ENCODE results near the gene IPO5.
"Not testable (repeated sequence)": the region's sequence is repeated elsewhere in the genome, so short reads cannot be mapped to it uniquely, and the experiment has no call there.

The IPO5 gene

DNA sequence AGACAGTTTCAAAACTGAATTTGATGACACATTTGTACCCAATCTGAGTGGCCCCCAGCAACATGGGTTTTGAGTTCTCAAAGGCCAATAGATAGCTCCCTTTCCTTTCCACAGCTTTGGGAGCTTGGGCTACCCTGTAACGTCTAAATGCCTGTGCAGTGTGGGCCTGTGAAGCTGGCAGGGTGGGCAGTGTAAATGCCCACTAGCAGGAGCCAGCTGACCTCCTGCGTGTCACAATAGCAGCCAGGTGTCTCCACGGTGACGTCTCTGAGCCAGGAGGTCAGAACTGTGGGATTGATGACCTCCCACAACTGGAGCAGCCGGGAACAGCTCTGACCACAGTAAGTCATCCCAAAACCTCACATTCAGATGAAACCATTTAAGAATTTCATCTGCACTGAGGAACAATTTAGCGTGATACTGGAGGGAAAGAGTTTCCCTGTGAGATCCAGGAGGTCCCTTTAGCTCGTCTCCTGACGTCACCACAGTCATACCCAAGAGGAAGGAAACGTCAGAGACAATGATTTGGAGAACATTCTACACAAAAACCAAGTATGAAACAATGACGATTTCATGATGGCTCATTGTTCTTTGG lies at the start of gene IPO5:
TSS of gene IPO5 (plus strand) at position 300 of the 595 bp plus-strand sequence. CDS start 23,022 bp downstream, outside the sequence.
- no peak for DNase-seq

DNA sequence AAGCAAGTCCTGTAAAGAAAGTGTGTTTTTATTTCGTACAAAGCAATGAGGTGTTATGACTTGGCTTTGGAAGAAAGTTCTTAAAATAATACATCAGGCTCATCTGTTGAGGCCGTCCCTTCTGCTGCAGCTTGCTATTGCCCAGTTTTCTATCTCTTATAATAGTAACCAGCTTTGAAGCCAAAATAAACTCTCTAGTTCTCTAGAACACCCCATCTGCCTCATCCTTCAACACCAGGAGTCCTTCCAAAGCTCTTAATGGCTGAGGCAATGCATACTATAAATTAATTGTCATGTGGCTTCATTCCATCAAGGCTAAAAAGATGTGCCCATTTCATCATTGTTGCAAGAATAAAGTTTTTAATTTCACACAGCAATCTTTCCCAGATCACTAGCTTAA lies 49.4 kb upstream of the IPO5 start:
- no peak for DNase-seq

DNA sequence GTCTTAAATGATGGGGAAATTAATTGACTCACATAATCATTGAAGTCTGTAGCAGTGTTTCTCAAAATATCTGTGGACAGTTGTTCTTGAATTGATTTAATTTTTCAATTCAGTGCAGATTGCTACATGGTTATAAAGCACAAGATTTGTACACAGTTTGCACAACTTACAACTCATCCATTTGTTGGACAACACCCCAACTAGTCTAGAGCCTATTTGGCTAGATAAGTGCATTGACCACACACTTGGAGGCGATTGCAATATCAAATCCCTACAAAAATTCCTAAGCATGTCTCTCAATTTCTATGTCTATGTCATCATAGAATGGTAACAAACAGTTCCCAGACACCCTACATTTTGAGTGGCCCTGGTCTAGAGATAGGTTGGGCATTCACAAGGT lies 48.0 kb upstream of the IPO5 start:
- DNase-seq: no peak

DNA sequence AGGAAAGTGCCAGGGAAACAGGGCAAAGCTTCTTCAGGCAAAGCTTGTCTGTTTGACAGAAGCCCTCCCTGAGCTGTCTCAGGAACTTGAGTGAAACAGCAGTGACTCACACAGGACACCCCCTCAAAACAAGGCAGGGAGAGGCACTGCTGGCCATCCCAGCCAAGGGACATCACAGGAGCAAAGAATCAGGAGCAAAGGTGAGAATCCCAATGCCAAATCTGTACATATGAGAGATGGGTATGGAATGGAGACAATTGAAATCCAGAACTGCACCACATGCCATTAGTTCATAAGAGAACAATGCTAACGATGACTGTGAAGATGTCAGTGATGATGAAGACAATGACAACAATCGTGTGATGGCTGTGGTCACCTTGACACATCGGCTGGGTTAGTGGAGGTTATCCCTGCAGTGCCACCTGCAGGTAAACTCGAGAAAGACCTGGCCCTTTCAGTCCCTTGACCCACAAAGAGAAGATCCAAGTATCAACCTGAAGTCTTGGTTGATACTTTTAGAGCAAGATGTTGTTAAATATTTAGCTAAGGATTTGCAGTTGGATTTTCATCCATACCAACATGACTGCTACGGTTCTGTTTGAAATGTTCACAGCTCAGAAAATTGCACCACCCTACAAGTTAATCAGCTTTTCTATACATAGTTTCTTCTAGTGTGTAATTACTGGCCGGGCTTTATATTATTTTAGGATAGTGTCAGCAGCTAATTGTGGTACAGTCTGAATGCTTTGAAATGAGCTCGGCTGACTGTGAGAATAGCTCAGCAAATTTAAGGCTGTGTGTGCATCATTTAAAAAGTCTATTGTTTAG lies 42.0 kb upstream of the IPO5 start:
- no peak for DNase-seq

DNA sequence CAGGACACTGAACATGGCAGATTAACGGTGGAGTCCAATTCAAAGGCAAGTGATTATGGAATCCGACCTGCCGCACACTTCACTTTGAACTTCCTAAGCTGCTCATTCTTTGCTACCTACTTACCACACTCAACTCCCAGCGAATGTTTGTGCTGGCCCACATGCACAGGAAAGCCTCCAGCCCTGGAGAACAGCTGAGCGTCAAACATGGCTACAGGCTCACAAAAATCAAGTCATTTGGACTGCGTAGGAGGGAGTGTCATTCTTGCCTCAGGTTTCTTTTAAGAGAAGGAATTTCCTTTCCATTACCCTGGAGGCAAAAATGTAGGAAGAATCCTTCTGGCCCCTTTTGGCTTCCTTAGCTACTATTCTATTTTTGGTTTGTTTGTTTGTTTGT lies 41.3 kb upstream of the IPO5 start:
- no peak for DNase-seq

DNA sequence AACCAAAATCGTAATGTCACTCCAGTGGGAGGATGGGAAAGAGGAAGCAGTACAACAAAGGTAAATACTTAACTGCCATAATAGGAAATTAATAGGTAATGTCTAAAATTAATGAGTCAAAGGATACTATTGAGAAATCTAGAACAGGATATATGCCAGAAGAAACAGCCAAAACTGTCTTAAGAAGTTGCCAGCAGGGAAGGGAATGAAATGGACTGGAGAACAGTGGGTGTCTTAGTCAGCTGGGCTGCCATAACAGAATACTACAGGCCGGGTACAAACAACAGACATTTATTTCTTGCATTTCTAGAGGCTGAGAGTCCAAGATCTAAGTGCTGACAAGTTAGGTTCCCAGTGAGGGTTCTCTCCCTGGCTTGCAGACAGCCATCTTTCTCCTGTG lies 40.3 kb upstream of the IPO5 start:
- no peak for DNase-seq

DNA sequence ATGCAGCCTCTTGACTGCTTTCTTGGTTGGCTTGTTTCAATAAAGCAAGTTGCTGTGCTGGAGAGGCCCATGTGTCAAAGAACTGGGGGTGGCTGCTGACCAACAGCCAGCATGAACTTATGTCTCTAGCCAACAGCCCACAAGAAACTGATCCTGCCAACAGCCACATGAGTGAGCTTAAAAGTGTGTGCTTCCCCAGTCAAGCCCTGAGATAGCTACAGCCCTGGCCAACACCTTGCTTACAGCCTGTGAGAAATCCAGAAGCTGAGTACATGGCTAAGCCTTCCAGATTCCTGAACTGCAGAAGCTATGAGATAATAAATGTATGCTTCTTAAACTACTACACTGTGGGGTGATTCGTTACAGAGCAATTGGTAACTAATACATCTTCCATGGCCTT lies 38.9 kb upstream of the IPO5 start:
- DNase-seq: no peak

DNA sequence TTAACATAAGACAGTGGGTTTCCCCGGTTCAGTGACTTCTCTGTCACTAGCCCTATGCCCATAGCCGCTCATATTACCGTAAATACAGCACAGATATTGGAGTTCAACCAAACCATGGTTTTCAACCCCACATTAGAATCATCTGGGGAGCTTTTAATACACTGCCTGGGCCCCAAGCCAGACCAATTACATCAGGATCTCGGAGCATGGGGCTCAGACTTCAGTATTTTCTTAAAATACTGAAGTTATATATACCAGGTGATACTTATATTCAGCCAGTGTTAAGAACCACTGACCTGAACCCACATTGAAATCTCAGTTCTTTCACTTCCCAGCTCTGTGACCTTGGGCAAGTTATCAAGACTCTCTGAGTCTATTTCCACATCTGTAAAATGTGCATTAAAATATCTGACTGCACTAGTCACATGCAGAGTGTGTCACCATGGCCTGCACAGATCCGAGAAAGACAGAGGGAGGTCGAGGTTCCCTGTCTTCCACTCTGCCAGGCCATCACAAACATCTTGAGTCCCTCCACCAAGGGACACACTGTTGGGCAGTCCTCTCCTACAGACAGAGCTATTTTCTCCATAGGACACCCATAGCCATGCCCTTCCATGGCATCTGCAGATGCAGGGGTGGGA lies 32.2 kb upstream of the IPO5 start:
- DNase-seq: no peak

DNA sequence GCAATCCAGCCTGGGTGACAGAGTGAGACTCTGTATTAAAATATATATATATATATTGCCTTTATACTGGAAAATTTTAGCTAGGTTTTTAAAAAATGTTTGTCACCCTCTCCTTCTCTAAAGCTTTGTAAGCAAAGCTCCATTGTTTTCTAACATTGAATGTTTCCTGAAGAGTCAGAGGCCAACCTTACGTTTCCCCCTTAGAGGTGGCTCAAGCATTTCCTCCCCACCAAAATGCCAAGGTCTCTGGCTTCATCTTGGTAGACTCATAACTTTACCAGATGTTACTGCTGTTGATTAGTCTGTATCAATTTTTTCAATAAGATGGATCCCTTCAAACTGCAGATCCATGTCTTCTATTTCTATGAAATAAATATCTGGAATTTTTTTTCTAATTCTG lies 25.2 kb upstream of the IPO5 start:
- DNase-seq: no peak

DNA sequence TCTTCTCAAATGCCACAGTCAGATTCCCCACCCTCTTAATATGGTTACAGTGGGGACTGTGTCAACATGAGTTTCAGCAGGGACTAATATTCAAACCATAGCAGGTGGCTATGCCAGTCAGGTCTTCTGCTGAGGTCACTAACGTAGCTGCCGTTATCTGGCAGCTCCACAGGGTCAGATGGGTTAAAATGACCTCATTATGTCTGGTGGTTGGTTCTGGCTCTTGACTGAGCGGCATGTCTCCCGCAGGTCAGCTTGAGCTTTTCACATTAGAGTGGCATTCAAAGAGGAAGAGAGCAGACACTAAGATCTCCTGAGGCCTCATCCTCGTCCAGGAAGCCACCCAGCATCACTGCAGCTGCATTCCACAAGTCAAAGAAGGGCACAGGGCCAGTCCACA lies 21.4 kb upstream of the IPO5 start:
- DNase-seq: no peak

DNA sequence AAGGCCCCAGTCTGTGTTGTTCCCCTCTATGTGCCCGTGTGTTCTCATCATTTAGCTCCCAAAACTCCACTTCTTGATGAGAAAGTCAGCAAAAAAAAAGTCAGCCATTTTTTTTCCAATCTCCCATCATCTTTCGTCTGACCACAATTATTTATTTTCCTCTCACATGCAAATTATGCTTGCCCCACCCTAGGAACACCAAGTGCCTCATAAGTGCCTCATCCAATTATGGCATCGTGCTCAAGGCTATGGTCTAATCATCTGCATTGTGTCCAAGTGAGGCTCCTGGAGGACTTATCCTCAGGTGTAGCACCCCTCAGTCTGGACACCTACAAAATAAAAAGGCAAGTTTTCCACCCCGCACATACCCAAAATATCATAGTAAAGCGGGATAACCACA lies 20.8 kb upstream of the IPO5 start:
- no peak for DNase-seq

DNA sequence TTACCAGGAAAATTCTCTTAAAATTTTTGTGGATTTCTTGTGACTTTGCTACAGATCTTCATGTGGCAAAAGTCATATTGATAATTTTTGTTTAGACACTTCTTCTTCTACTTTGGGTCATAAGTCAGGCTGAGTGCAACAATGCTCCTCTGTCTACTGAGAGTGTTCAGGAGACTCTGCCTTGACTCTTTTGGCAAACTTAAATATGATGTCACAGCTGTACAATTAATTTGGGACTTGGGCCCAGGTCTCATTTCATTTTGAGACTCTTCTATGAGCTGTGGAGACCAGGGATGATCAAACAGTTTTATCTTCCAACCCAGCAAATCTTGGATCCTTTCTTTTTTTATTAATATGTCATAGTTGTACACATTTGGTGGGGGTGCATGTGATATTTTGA lies 19.7 kb upstream of the IPO5 start:
- no peak for DNase-seq

DNA sequence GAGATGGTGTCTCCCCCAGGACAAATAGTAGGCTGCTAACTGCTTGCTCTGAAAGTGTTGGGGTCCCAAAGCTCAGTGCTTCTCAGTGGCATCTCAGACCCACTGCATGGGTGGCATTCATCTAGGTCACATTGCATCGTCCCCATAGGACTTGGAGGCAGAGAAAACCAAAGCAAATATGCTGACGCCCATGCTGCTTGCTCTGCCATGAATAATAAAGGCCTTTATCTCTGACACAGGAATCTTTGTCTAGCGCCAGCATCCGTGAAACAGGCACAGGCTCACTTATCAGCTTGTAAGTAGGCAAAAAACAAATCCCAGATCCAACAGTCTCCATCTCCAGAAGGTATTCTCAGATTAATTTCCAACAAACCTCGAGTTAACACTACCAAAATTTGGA lies 18.9 kb upstream of the IPO5 start:
- no peak for DNase-seq

DNA sequence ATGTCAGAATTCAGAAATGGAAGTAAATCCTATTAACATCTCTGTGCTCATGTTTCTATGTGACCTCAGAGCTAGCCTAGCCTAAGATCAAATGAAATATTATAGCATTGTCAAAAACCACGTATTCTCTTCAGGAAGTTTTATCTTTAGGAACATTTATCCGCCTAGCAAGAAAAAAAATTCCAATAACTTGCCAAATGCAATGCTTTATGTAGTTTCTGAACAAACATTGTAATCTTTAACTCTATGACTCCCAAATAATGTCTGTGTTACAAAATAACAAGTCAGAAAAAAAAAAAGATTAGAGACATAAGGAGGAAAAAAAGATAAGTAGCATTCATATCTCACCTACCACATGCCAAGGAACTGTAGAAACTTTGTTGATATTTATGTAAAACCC lies 18.4 kb upstream of the IPO5 start:
- DNase-seq: no peak

DNA sequence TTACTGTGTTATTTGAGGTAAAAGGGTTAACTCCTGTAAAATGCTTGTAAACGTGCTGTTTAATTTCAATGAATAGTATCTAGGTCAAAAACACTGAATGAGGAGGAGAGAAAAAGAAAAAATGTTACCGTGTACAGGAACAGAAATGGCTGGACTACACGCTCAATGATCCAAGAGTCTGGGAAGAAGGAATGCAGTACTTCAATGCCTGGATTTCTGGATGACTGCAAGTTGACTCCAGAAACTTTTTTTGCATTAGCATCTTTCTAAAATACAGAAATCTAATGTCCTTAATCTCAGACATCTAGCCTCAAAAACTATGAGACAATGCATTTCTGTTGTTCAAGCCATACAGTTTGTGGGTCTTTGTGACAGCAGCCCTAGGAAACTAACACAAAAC lies 17.4 kb upstream of the IPO5 start:
- DNase-seq: no peak

DNA sequence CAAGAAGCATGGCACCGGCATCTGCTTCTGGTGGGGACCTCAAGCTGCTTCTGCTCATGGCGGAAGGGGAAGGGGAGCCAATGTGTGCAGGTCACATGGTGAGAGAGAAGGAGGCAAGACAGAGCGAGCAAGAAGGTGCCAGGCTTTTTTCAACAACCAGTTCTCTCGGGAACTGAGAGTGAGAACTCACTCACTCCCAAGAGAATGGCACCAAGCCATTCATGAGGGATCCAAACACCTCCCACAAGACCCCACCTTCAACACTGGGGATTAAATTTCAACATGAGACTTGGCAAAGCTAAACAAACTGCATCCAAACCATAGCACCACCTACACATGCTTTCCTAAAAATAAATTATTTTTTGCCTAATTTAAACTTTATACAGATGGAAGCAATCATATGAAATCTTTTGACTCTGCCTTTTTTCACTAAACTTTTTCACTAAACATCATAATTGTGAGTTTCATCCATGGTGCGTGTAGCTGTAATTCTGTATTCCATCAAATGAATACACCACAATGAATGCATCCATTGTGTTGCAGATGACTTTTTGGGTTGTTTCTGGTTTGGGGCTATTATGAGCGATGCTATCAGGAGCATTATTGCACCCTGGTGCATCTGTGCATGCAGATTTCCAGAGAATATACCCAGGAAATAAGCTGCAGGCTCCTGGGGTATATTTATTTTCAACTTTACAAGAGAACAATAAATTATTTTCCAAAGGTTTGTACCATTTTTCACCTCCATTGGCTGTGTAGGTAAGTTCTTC lies 14.6 kb upstream of the IPO5 start:
- no peak for DNase-seq

DNA sequence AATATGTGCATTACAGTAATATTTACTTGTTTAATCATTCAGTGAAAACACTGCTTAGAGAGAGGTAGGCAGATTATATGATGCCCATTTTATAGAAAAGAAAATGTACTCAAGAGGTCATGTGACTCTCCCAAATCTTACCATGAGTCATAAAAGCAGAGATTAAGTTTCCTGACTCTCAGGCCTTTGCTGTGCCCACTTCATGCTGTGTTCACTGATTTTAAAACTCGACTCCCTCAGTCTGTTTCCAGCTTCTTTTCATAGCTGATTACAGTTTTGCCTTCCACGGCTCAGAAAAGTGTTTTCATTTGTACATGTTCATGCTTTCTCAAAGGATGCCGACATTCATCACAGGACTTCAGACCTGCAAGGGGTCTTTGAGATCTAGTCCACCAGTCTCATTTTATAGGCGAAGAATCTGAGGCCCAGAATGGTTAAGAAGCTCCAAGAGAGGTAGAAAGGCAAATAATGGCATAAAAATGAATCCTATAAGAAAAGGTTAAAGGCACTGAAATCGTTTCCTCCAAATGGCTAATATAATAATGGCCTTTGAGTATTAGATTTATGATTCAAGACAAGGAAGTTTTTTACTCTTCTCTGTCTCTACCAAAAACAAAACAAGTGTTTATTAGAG lies 9.0 kb upstream of the IPO5 start:
- peak; percentile 10 for DNase-seq

DNA sequence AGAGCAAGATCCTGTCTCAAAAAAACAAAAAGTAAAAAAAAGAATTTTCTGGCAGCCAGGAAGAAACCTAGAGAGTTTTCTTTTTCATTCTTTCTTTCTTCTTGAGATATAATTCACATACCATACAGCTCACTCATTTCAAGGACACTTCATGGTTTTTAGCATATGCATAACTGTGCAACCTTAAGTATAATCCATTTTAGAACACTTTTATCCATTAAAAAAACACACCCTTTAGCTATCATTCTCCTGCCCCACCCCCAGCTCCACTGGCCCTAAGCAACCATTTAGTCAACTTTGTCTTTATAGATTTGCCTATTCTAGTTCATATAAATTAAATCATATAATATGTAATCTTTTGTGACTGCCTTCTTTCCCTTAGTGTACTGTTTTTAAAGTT lies 8.1 kb upstream of the IPO5 start:
- DNase-seq: no peak

DNA sequence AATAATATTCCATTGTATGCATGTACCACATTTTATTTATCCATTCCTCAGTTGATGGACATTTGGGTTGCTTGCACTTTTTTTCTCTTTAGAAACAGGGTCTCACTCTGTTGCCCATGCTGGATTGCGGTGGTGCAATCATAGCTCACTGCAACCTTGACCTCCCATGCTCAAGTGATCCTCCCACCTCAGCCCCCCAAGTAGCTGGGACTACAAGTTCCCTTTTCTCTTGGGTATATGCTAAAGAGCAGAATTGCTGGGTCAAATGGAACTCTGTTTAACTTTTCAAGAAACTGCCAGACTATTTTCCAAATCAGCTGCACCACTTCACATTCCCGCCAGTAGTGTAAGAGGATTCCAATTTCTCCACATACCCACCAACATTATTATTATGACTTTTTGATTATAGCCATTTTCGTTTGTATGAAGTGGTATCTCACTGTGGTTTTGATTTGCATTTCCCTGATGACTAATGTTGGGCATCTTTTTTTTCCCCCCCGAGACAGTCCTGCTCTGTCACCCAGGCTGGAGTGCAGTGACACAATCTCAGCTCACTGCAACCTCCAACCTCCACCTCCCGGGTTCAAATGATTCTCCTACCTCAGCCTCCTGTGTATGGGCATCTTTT lies 7.6 kb upstream of the IPO5 start:
- DNase-seq: no peak

DNA sequence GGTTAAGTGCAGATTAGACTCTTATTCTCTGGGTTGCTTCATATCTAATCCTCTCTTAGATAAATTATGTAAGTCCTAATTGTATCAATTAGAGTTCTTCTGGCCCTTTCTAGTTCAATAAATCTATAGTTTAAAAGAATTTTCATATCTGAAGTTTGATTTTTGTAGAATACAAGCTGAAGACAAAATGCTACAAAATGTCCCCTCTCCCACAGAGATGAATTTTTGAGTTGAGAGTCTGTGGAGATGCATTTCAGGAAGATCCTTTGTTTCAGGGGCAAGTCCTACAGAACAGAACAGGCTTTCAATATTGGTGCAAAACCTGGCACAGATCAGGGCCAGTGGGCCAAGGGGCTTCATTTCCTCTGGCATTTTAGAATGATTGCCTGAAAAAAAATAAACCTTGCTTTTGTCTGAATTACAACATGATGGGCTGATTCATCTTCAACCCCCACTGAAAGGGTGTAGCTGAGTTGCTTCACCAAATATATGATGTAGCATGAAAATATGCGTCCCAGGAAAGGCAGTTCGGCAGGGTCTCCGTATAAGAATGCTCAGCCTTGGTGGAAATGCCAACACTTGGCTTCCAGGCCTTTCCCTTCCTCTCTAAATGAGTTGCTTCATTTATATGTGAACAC lies 6.4 kb upstream of the IPO5 start:
- DNase-seq: no peak

DNA sequence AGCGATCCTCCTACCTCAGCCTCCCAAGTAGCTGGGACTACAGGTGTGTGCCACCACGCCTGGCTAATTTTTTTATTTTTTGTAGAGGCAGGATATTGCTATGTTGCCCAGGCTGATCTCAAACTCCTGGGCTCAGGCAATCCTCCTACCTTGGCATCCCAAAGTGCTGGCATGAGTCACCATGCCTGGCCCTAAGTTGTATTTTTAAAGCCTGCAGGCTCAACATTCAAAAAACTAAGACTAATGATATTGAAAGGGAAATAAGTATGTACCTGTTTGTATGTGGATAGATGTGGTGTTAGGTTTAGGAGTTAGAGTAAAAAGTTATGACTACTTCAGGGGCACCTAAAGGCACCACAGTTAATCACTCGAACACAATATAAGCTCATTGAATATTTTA lies 5.4 kb upstream of the IPO5 start:
- DNase-seq: no peak

DNA sequence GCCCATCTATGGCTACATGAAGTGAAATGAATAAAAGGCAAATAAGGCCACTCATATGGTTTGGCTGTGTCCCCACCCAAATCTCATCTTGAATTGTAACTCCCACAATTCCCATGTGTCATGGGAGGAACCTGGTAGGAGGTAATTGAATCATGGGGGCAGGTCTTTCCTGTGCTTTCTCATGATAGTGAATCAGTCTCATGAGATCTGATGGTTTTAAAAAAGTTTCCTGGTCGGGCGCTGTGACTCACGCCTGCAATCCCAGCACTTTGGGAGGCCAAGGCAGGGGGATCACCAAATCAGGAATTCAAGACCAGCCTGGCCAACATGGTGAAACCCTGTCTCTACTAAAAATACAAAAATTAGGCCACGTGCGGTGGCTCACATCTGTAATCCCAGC lies 4.2 kb upstream of the IPO5 start:
- DNase-seq: not testable (repeated sequence)

All from DMS79 (cell line).